Fibroblast of lung (primary cell): Measurements from ENCODE around the gene OXGR1.

Source experiments
- CTCF ChIP-seq, 2 donors: IDR thresholded peaks in 1 of 2; conservative IDR thresholded peaks in 1 of 2; 1 replicate in 1 of 2; 2 replicates in 1 of 2; pipeline ENCODE4 v1.5.1; 2011 to 2012; ENCODE audit warnings: low read length in 2 of 2, control low read depth in 1 of 2, inconsistent platforms in 1 of 2, low read depth in 1 of 2, mild to moderate bottlenecking in 1 of 2
- EZH2 ChIP-seq: IDR thresholded peaks from 2 replicates; pipeline ENCODE4 v1.5.1; 2012; ENCODE audit warnings: low read length, control low read depth, mild to moderate bottlenecking; ENCODE audit errors: missing control alignments

DNA sequence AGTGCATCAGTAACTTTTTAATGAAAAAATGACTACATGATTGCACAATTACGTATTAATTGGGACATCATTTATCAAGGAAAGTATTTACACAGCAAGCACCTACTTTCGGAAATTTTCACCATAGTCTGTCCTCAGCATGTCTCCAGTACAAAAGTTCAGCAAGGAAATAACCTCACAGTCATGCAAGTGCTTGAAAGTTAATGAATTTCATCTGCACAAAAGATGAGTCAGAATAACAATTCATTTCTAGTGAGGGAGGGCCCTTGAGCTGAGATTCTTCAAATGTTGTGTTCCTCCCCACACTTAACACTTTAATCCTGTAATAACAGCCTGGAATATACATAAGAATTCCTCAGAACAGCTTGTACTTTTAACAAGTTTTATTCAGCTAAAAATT, 49.0 kb upstream of the OXGR1 start:
- TF ChIP-seq CTCF (conservative IDR thresholded peaks at IDR 0.05 in 1 of 2, IDR thresholded peaks at IDR 0.05 in 1 of 2; ENCODE audit: low read depth in 1 of 2, low read length in 2 of 2) (no peak), EZH2 (no peak)
